Measurements from ENCODE around the gene HMGB3. TPM values are rescaled to one million over a fixed set of nuclear protein-coding genes. Genes with fewer than 3 reads are reported as not detected.

The HMGB3 gene
- total RNA-seq, 1 experiment from 2014 or later = 373 TPM

DNA sequence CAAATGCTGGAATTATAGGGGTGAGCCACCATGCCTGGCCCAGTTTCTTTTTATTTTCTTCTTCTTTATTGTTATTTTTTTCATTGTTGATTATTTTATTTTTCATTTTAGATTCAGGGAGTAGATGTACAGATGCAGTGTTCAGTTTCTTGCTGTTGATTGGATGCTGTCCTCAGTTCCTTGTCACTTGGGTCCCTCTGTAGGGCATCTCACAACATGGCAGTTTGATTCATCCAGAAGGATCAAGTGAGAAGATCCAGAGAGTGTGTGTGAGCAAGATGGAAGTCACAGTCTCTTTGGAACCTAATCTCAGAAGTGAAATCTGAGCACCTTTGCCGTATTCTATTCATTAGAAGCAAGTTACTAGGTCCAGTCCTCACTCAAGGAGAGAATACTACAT lies 20.9 kb downstream of the HMGB3 start:
- no peak overlapping the region for H3K27ac Mint-ChIP-seq

More for the DNA sequence above, 20.9 kb downstream of the HMGB3 start:
- Histone ChIP-seq H2BK15ac (ENCODE audit: low read depth, low read length) (no peak overlapping the region), H2BK120ac (ENCODE audit: low read depth, low read length, poor library complexity, severe bottlenecking) (no peak overlapping the region), H3K79me2 (ENCODE audit: insufficient read depth, low read length) (no peaks in the 10 kb centered on the region), H3K9me3 (ENCODE audit: control insufficient read depth, low read depth, low read length) (no peaks in the 10 kb centered on the region), H3K79me1 (ENCODE audit: insufficient read depth, low read depth, low read length, poor library complexity, severe bottlenecking) (no peaks in the 10 kb centered on the region), H2BK20ac (ENCODE audit: low read depth, low read length, poor library complexity, severe bottlenecking) (no peak overlapping the region), H2BK5ac (ENCODE audit: insufficient read length, low read length) (no peak overlapping the region), H4K5ac (ENCODE audit: insufficient read length, low read depth, low read length) (no peak overlapping the region), H3K4ac (ENCODE audit: low read depth, low read length) (no peak overlapping the region), H4K8ac (replicated peaks; ENCODE audit: insufficient read length, low read depth, low read length) (no peak overlapping the region), H3K4me1 (ENCODE audit: insufficient read depth, low read length) (no peaks in the 10 kb centered on the region), H3K9ac (ENCODE audit: extremely low read depth, insufficient read length, low read length) (no peak overlapping the region), H2BK12ac (ENCODE audit: insufficient read length, low read depth, low read length) (no peak overlapping the region), H3K23me2 (ENCODE audit: insufficient read length, low read depth, low read length, poor library complexity, severe bottlenecking) (no peaks in the 10 kb centered on the region), H2AK5ac (ENCODE audit: insufficient read length, low read length) (no peak overlapping the region), H3K14ac (ENCODE audit: insufficient read depth, low read length) (no peak overlapping the region), H3K27me3 (ENCODE audit: insufficient read depth, low read length) (no peaks in the 10 kb centered on the region), H3K56ac (ENCODE audit: insufficient read length, low read depth, low read length) (no peak overlapping the region), H3K18ac (ENCODE audit: insufficient read length, low read depth, low read length) (no peak overlapping the region), H3T11ph (ENCODE audit: low read length) (no peak overlapping the region), H3K23ac (ENCODE audit: insufficient read length, low read depth, low read length) (no peak overlapping the region), H2AFZ (ENCODE audit: low read length) (no peak overlapping the region), H3K4me2 (ENCODE audit: insufficient read depth, insufficient read length, low read length) (no peak overlapping the region), H4K20me1 (ENCODE audit: control insufficient read depth, insufficient read depth, insufficient read length) (no peaks in the 10 kb centered on the region), H4K91ac (ENCODE audit: insufficient read length, low read depth, low read length) (no peak overlapping the region), H3K27ac (ENCODE audit: insufficient read length, low read depth, low read length) (no peak overlapping the region)
- no peak for DNase-seq
- no peaks in the 10 kb centered on the region; a peak in 5 of 7 replicates for H3K36me3 Mint-ChIP-seq (ENCODE audit: insufficient read depth in 1 of 3, low read depth in 3 of 3)
- H3K4me3 Mint-ChIP-seq = no peak overlapping the region
- WGBS (ENCODE audit: extremely low coverage, insufficient read length, low lambda C conversion rate) = no CpG with 5 or more reads among the region's 1 CpG
- H3K27me3 Mint-ChIP-seq (ENCODE audit: low read depth) = no peaks in the 10 kb centered on the region; the same call in 1 of the 2 replicates
- peak; percentile 46 for TF ChIP-seq CTCF (conservative IDR thresholded peaks at IDR 0.05)
- H3K9me3 Mint-ChIP-seq = peaks cover 46 to 80% of the 10 kb centered on the region in 2 experiments
- H3K4me1 Mint-ChIP-seq = no peaks in the 10 kb centered on the region
